HepG2 (cell line): ENCODE results near the gene CNKSR3. TPM values are rescaled to one million over a fixed set of nuclear protein-coding genes. Genes with fewer than 3 reads are reported as not detected.

Experiments
- ATAC-seq: fragments of 200-7000 bp; cut with Tn5 transposase; 3 replicates; pipeline ENCODE4 v1.9.1; 2020; ENCODE audit warnings: mild to moderate bottlenecking, moderate library complexity
- BruUV-seq: library from RNA; stranded (reverse); fragments of 400-500 nt; replicated peaks from 2 replicates; lab custom pipeline; 2021; lab: Mats Ljungman, UMichigan
- CTCF ChIA-PET: fragments of 300-600 bp; formaldehyde crosslinking; extraction: SDS; loops from one replicate; lab custom pipeline; 2021; ENCODE audit warnings: low total read pairs, inconsistent platforms, low intra/inter-chr PET ratio; lab: Yijun Ruan, JAX
- POLR2A ChIA-PET: fragments of 350-600 bp; sonication (Branson Sonifier 250); formaldehyde crosslinking; loops from one replicate; lab custom pipeline; 2020; ENCODE audit warnings: antibody characterized with exemption, inconsistent platforms; lab: Yijun Ruan, JAX
- DNase-seq: peaks from one replicate; pipeline ENCODE4 v3.0.0-alpha.2; 2015; ENCODE audit warnings: low spot score
- FAIRE-seq: peaks from 3 replicates; lab custom pipeline; 2011; peaks lifted over from hg19 to GRCh38; lab: Jason Lieb, UNC
- H2AFZ ChIP-seq: one replicate; pipeline ENCODE4 v1.6.1; 2011; ENCODE audit warnings: low read length, inconsistent platforms
- H3K27ac ChIP-seq: fragments of 300-600 bp; 3 replicates; pipeline ENCODE4 v1.8.0; 2011; ENCODE audit warnings: mixed run types, mild to moderate bottlenecking, mixed read lengths, low read length, inconsistent platforms; ENCODE audit not compliant: insufficient read depth; ENCODE audit errors: extremely low read length
- H3K27me3 ChIP-seq, 2 experiments: fragments of 200-600 bp in 1 of 2; 2 replicates in 1 of 2; 3 replicates in 1 of 2; pipeline versions ENCODE4 v1.6.0 to v1.8.0; 2011; ENCODE audit warnings: low read length in 2 of 2, mild to moderate bottlenecking in 2 of 2, moderate library complexity in 2 of 2, inconsistent platforms in 1 of 2; ENCODE audit not compliant: insufficient read depth in 2 of 2, control insufficient read depth in 1 of 2
- H3K36me3 ChIP-seq, 2 experiments: fragments of 200-600 bp in 1 of 2; replicated peaks in 1 of 2; 2 replicates in 1 of 2; 3 replicates in 1 of 2; pipeline versions ENCODE4 v1.5.1 to v1.8.0; 2011; ENCODE audit warnings: low read length in 2 of 2, inconsistent platforms in 1 of 2; ENCODE audit not compliant: insufficient read depth in 2 of 2, control insufficient read depth in 1 of 2
- H3K4me1 ChIP-seq: 2 replicates; pipeline ENCODE4 v1.5.1; 2012; ENCODE audit warnings: low read length, inconsistent platforms; ENCODE audit not compliant: insufficient read depth
- H3K4me2 ChIP-seq: 2 replicates; pipeline ENCODE4 v1.6.0; 2011; ENCODE audit warnings: low read depth, low read length, inconsistent platforms
- H3K4me3 ChIP-seq, 3 experiments: fragments of 200-600 bp in 1 of 3; sonication (generic), shearing (Covaris generic) in 1 of 3; replicated peaks in 1 of 3; 2 replicates each; pipeline ENCODE4 v1.5.1; 2011 to 2016; ENCODE audit warnings: low read length in 3 of 3, inconsistent platforms in 2 of 3, low read depth in 2 of 3, mild to moderate bottlenecking in 2 of 3, control low read depth in 1 of 3, mixed read lengths in 1 of 3; ENCODE audit not compliant: insufficient read depth in 1 of 3
- H3K79me2 ChIP-seq: one replicate; pipeline ENCODE4 v1.6.1; 2011; ENCODE audit warnings: low read length, inconsistent platforms; ENCODE audit not compliant: insufficient read depth
- H3K9ac ChIP-seq: 2 replicates; pipeline ENCODE4 v1.6.0; 2011; ENCODE audit warnings: mild to moderate bottlenecking, low read depth, low read length, inconsistent platforms; ENCODE audit not compliant: insufficient read depth
- H3K9me3 ChIP-seq: 2 replicates; pipeline ENCODE4 v1.5.1; 2012; ENCODE audit warnings: mild to moderate bottlenecking, low read length
- H4K20me1 ChIP-seq: 2 replicates; pipeline ENCODE4 v1.6.0; 2011; ENCODE audit warnings: inconsistent platforms, mild to moderate bottlenecking, low read length, moderate library complexity; ENCODE audit not compliant: insufficient read depth
- AHR ChIP-seq: IDR thresholded peaks from 2 replicates; pipeline ENCODE4 v1.6.1; 2018; ENCODE audit warnings: missing genetic modification reagents, missing compliant biosample characterization
- CC2D1A ChIP-seq: sonication (generic); formaldehyde crosslinking; IDR thresholded peaks from 2 replicates; pipeline ENCODE4 v1.8.1; 2023; ENCODE audit warnings: mild to moderate bottlenecking, missing genetic modification reagents
- DR1 ChIP-seq: sonication (generic); formaldehyde crosslinking; IDR thresholded peaks from 2 replicates; pipeline ENCODE4 v1.8.0; 2021; ENCODE audit warnings: mild to moderate bottlenecking, missing genetic modification reagents, inconsistent platforms
- ELF3 ChIP-seq: IDR thresholded peaks from 2 replicates; pipeline ENCODE4 v1.6.1; 2016; ENCODE audit warnings: missing genetic modification reagents, missing compliant biosample characterization
- KLF9 ChIP-seq: IDR thresholded peaks from 2 replicates; pipeline ENCODE4 v1.6.1; 2016; ENCODE audit warnings: low read depth
- MATR3 ChIP-seq: sonication (generic); formaldehyde crosslinking; IDR thresholded peaks from 2 replicates; pipeline ENCODE4 v1.4.0; 2020; ENCODE audit warnings: missing genetic modification reagents
- MZF1 ChIP-seq: sonication (generic); formaldehyde crosslinking; IDR thresholded peaks from 2 replicates; pipeline ENCODE4 v1.8.1; 2023; ENCODE audit warnings: mild to moderate bottlenecking, missing genetic modification reagents, borderline replicate concordance
- NFE2L1 ChIP-seq: sonication (generic); formaldehyde crosslinking; IDR thresholded peaks from 2 replicates; pipeline ENCODE4 v1.4.0; 2020; ENCODE audit warnings: missing genetic modification reagents, mild to moderate bottlenecking, borderline replicate concordance
- NR2F1 ChIP-seq, 2 experiments: fragments of 450-650 bp in 1 of 2; formaldehyde crosslinking in 1 of 2; IDR thresholded peaks; 2 replicates each; pipeline versions ENCODE4 v1.5.0 to v1.6.1; 2016 to 2020; ENCODE audit warnings: mild to moderate bottlenecking in 1 of 2, missing compliant biosample characterization in 1 of 2, missing genetic modification reagents in 1 of 2, moderate library complexity in 1 of 2
- RCOR2 ChIP-seq: IDR thresholded peaks from 2 replicates; pipeline ENCODE4 v1.6.1; 2016; ENCODE audit warnings: missing biosample characterization, missing genetic modification reagents
- WIZ ChIP-seq: sonication (generic); formaldehyde crosslinking; IDR thresholded peaks from 2 replicates; pipeline ENCODE4 v1.5.1; 2020; ENCODE audit warnings: mild to moderate bottlenecking, missing genetic modification reagents
- ZFP62 ChIP-seq: sonication (generic); formaldehyde crosslinking; IDR thresholded peaks from 2 replicates; pipeline ENCODE4 v1.4.0; 2020; ENCODE audit warnings: missing genetic modification reagents
- ZNF138 ChIP-seq: sonication (generic); formaldehyde crosslinking; IDR thresholded peaks from 2 replicates; pipeline ENCODE4 v1.5.0; 2020; ENCODE audit warnings: mild to moderate bottlenecking, low read depth, missing genetic modification reagents
- ZNF264 ChIP-seq: sonication (generic); formaldehyde crosslinking; IDR thresholded peaks from 2 replicates; pipeline ENCODE4 v1.4.0; 2020; ENCODE audit warnings: missing genetic modification reagents
- ZNF441 ChIP-seq: sonication (generic); formaldehyde crosslinking; IDR thresholded peaks from 2 replicates; pipeline ENCODE4 v1.7.0; 2021; ENCODE audit warnings: missing genetic modification reagents, borderline replicate concordance
- ZNF549 ChIP-seq: sonication (generic); formaldehyde crosslinking; IDR thresholded peaks from 2 replicates; pipeline ENCODE4 v1.5.0; 2020; ENCODE audit warnings: missing genetic modification reagents
- ZNF709 ChIP-seq: sonication (generic); formaldehyde crosslinking; IDR thresholded peaks from 2 replicates; pipeline ENCODE4 v1.5.0; 2020; ENCODE audit warnings: mild to moderate bottlenecking, missing genetic modification reagents
- ZNF788 ChIP-seq: sonication (generic); formaldehyde crosslinking; IDR thresholded peaks from 2 replicates; pipeline ENCODE4 v1.5.0; 2020; ENCODE audit warnings: mild to moderate bottlenecking, missing genetic modification reagents, borderline replicate concordance
- WGBS: methylation state at CpG from one replicate; pipeline ENCODE4 v1.1.6; 2017; ENCODE audit warnings: low lambda C conversion rate; 5-methylcytosine and 5-hydroxymethylcytosine counted together
- in situ Hi-C: cut with HindIII; loops from 2 replicates; pipeline ENCODE4 v1.10.0; 2017; ENCODE audit warnings: low pct_unique_long_range_greater_than_20kb; ENCODE audit not compliant: extremely low pct_ligation_motif_present
- intact Hi-C: fragments of 100-400 bp; cut with micrococcal nuclease; formaldehyde crosslinking; loops from one replicate; pipeline ENCODE4 v1.10.0; 2022; ENCODE audit not compliant: unreplicated experiment
- polyA plus RNA-seq, 8 experiments: library from polyadenylated mRNA; depleted of rRNA in 3 of 8; stranded (reverse) in 7 of 8; unstranded in 1 of 8; fragments of >200 nt; fragmentation: Illumina TruSeq in 4 of 8; extraction: Trizol in 4 of 8; gene quantifications; 2 replicates each; pipeline versions ENCODE4 v1.2.1 to v1.2.3, GENCODE V29; 2011 to 2016; ENCODE audit warnings: low read depth in 4 of 8, missing spikeins in 1 of 8, mixed read lengths in 1 of 8; ENCODE audit not compliant: insufficient read depth in 1 of 8
- total RNA-seq, 5 experiments: library from RNA; depleted of rRNA; stranded (reverse); fragments of >200 nt; fragmentation: Illumina TruSeq; extraction: Trizol; gene quantifications; 2 replicates each; pipeline ENCODE4 v1.2.3, GENCODE V29; 2016; ENCODE audit warnings: low read depth in 1 of 5
- TF ChIP-seq, protein P1 (sequence below): sonication (generic); formaldehyde crosslinking; IDR thresholded peaks from 2 replicates; pipeline ENCODE4 v1.5.1; 2020; ENCODE audit warnings: mild to moderate bottlenecking, missing genetic modification reagents, borderline replicate concordance

CNKSR3 gene
- total and polyA plus RNA-seq, 2 of the 13 experiments (the other 11 are each of a cell fraction or from before 2014, with no cell fraction given), result 9.2 to 38.6 TPM

DNA sequence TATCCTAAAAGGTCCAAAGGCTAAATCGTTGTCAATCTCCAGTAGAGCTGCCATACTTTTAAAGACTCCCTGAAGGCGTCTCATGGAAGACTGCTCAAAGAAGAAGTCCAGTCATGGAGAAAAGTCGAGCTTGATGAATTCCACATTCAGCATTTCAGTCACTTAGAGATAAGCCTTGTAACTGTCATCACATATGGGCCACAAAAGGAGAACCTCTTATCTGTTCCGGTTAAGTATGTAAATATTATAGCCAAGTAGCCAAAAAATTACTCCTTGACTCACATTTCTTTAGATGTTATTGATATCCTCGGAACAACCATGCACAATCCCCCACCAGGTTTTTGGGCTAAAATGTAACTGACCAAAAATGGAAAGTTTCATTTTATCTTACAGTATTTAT, 9.8 kb upstream of the CNKSR3 start:
- TF ChIP-seq ZNF264 (CRISPR knock-in tag) (no peak), ZNF138 (CRISPR knock-in tag) (no peak), ZNF788 (CRISPR knock-in tag) (no peak), ZNF549 (CRISPR knock-in tag) (no peak), WIZ (CRISPR knock-in tag) (no peak), AHR (CRISPR knock-in tag) (no peak), CC2D1A (no peak), NFE2L1 (no peak), RCOR2 (no peak), ZNF709 (no peak), MZF1 (no peak), MATR3 (CRISPR knock-in tag) (no peak), ZNF441 (CRISPR knock-in tag) (no peak), NR2F1 (CRISPR knock-in tag; IDR thresholded peaks at IDR 0.05) (no peak), ZFP62 (CRISPR knock-in tag) (no peak), DR1 (CRISPR knock-in tag) (no peak), KLF9 (CRISPR knock-in tag) (no peak), ELF3 (CRISPR knock-in tag) (no peak)
- TF ChIP-seq, protein P1, sequence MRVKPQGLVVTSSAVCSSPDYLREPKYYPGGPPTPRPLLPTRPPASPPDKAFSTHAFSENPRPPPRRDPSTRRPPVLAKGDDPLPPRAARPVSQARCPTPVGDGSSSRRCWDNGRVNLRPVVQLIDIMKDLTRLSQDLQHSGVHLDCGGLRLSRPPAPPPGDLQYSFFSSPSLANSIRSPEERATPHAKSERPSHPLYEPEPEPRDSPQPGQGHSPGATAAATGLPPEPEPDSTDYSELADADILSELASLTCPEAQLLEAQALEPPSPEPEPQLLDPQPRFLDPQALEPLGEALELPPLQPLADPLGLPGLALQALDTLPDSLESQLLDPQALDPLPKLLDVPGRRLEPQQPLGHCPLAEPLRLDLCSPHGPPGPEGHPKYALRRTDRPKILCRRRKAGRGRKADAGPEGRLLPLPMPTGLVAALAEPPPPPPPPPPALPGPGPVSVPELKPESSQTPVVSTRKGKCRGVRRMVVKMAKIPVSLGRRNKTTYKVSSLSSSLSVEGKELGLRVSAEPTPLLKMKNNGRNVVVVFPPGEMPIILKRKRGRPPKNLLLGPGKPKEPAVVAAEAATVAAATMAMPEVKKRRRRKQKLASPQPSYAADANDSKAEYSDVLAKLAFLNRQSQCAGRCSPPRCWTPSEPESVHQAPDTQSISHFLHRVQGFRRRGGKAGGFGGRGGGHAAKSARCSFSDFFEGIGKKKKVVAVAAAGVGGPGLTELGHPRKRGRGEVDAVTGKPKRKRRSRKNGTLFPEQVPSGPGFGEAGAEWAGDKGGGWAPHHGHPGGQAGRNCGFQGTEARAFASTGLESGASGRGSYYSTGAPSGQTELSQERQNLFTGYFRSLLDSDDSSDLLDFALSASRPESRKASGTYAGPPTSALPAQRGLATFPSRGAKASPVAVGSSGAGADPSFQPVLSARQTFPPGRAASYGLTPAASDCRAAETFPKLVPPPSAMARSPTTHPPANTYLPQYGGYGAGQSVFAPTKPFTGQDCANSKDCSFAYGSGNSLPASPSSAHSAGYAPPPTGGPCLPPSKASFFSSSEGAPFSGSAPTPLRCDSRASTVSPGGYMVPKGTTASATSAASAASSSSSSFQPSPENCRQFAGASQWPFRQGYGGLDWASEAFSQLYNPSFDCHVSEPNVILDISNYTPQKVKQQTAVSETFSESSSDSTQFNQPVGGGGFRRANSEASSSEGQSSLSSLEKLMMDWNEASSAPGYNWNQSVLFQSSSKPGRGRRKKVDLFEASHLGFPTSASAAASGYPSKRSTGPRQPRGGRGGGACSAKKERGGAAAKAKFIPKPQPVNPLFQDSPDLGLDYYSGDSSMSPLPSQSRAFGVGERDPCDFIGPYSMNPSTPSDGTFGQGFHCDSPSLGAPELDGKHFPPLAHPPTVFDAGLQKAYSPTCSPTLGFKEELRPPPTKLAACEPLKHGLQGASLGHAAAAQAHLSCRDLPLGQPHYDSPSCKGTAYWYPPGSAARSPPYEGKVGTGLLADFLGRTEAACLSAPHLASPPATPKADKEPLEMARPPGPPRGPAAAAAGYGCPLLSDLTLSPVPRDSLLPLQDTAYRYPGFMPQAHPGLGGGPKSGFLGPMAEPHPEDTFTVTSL (CRISPR knock-in tag), result no peak
- TF ChIP-seq, all 625 proteins: peak for 0
- WGBS, result 15% methylated on average over 5 of the region's 5 CpGs
- Histone ChIP-seq H3K4me2 (no peak overlapping the region), H2AFZ (no peak overlapping the region), H3K4me3 (no peak overlapping the region), H4K20me1 (no peaks in the 10 kb centered on the region), H3K4me1 (peaks cover 11% of the 10 kb centered on the region), H3K36me3 (no peaks in the 10 kb centered on the region), H3K9ac (no peak overlapping the region), H3K9me3 (no peaks in the 10 kb centered on the region), H3K27ac (no peak overlapping the region), H3K27me3 (no peaks in the 10 kb centered on the region), H3K79me2 (no peaks in the 10 kb centered on the region)
- intact Hi-C loops (no loop called here), in situ Hi-C loops (loop anchor here (25.0 kb wide), 1 partner anchor 358 kb away; no protein-coding TSS in a partner anchor)
- DNase-seq, result no peak
- ChIA-PET POLR2A (no interaction called here), CTCF (no interaction called here)
- no TSS peak for BruUV-seq
- no peak for ATAC-seq
- no peak for FAIRE-seq
